K562 (cell line): ENCODE measurements around the gene DDX20. TPM values are rescaled to one million over a fixed set of nuclear protein-coding genes. Genes with fewer than 3 reads are reported as not detected.

Source experiments
- ATAC-seq: fragments of 200-7000 bp; cut with Tn5 transposase; 3 replicates; pipeline ENCODE4 v1.9.1; 2020; ENCODE audit warnings: moderate library complexity
- BruUV-seq: library from RNA; stranded (reverse); fragments of 400-500 nt; replicated peaks from 2 replicates; lab custom pipeline; 2021; lab: Mats Ljungman, UMichigan
- CTCF ChIA-PET: fragments of 300-600 bp; formaldehyde crosslinking; extraction: SDS; loops from one replicate; lab custom pipeline; 2021; ENCODE audit warnings: low intra/inter-chr PET ratio; lab: Yijun Ruan, JAX
- POLR2A ChIA-PET: fragments of 300-600, 350-650 bp; sonication (Branson Sonifier 250); formaldehyde crosslinking; extraction: SDS; loops from one replicate; lab custom pipeline; 2021; ENCODE audit warnings: antibody characterized with exemption, inconsistent platforms; lab: Yijun Ruan, JAX
- DNase-seq, 4 experiments: peaks; one replicate each; pipeline versions ENCODE4 v3.0.0 to v3.0.0-alpha.2; 2011 to 2018; ENCODE audit warnings: low spot score in 3 of 4, mixed read lengths in 3 of 4; ENCODE audit errors: extremely low read depth in 1 of 4
- FAIRE-seq: peaks from 2 replicates; lab custom pipeline; 2011; peaks lifted over from hg19 to GRCh38; lab: Jason Lieb, UNC
- H2AFZ ChIP-seq: 2 replicates; pipeline ENCODE4 v1.6.0; 2011; ENCODE audit warnings: low read depth, low read length, control low read depth, inconsistent platforms
- H3K27ac ChIP-seq: fragments of 200-600 bp; 3 replicates; pipeline ENCODE4 v1.8.0; 2011; ENCODE audit warnings: low read depth, mild to moderate bottlenecking, control low read depth, inconsistent platforms, low read length, moderate library complexity, mixed read lengths; ENCODE audit errors: extremely low read depth
- H3K27me3 ChIP-seq, 2 experiments: fragments of 300-600 bp in 1 of 2; 2 replicates in 1 of 2; 3 replicates in 1 of 2; pipeline versions ENCODE4 v1.6.0 to v1.8.0; 2011; ENCODE audit warnings: inconsistent platforms in 2 of 2, low read length in 2 of 2, mild to moderate bottlenecking in 1 of 2, mixed read lengths in 1 of 2, moderate library complexity in 1 of 2; ENCODE audit not compliant: control insufficient read depth in 2 of 2, insufficient read depth in 2 of 2
- H3K36me3 ChIP-seq: fragments of 300-600 bp; 3 replicates; pipeline ENCODE4 v1.8.0; 2011; ENCODE audit warnings: mild to moderate bottlenecking, low read length, inconsistent platforms; ENCODE audit not compliant: control insufficient read depth, insufficient read depth
- H3K4me1 ChIP-seq, 2 experiments: fragments of 200-600 bp in 1 of 2; replicated peaks in 1 of 2; 2 replicates in 1 of 2; 3 replicates in 1 of 2; pipeline versions ENCODE4 v1.5.1 to v1.8.0; 2011; ENCODE audit warnings: inconsistent platforms in 2 of 2, low read length in 2 of 2, mild to moderate bottlenecking in 1 of 2, mixed read lengths in 1 of 2, moderate library complexity in 1 of 2; ENCODE audit not compliant: control insufficient read depth in 2 of 2, insufficient read depth in 2 of 2
- H3K4me2 ChIP-seq: 2 replicates; pipeline ENCODE4 v1.6.1; 2011; ENCODE audit warnings: low read length, control low read depth, inconsistent platforms, mixed read lengths; ENCODE audit not compliant: insufficient read depth
- H3K4me3 ChIP-seq: fragments of 200-600 bp; sonication (generic), shearing (Covaris generic); 2 replicates; pipeline ENCODE4 v1.5.1; 2016; ENCODE audit warnings: control low read depth, inconsistent platforms
- H3K79me2 ChIP-seq: fragments of 200-600 bp; 3 replicates; pipeline ENCODE4 v1.8.0; 2011; ENCODE audit warnings: low read length, inconsistent platforms; ENCODE audit not compliant: control insufficient read depth, insufficient read depth
- H3K9ac ChIP-seq, 2 experiments: 2 replicates each; pipeline versions ENCODE4 v1.6.0 to v1.6.1; 2011; ENCODE audit warnings: low read depth in 2 of 2, low read length in 2 of 2, control low read depth in 1 of 2, inconsistent platforms in 1 of 2, mild to moderate bottlenecking in 1 of 2, mixed read lengths in 1 of 2; ENCODE audit not compliant: insufficient read depth in 1 of 2
- H3K9me1 ChIP-seq: one replicate; pipeline ENCODE4 v1.6.0; 2011; ENCODE audit warnings: inconsistent platforms, mild to moderate bottlenecking, low read length, moderate library complexity; ENCODE audit not compliant: control insufficient read depth, insufficient read depth
- H3K9me3 ChIP-seq: replicated peaks from 2 replicates; pipeline ENCODE4 v1.5.1; 2011; ENCODE audit warnings: low read depth, low read length, inconsistent platforms; ENCODE audit not compliant: control insufficient read depth, insufficient read depth
- H4K20me1 ChIP-seq: replicated peaks from 2 replicates; pipeline ENCODE4 v1.6.1; 2011; ENCODE audit warnings: low read length, inconsistent platforms, mixed read lengths; ENCODE audit not compliant: control insufficient read depth, insufficient read depth
- CTCF ChIP-seq, 3 experiments: IDR thresholded peaks in 2 of 3; conservative IDR thresholded peaks in 1 of 3; 2 replicates each; pipeline ENCODE4 v1.5.1; 2011 to 2012; ENCODE audit warnings: low read length in 3 of 3, mild to moderate bottlenecking in 3 of 3, control low read depth in 2 of 3, improper control_type of control experiment in 1 of 3, inconsistent platforms in 1 of 3, low read depth in 1 of 3, mixed read lengths in 1 of 3, moderate library complexity in 1 of 3; ENCODE audit not compliant: insufficient read depth in 2 of 3
- POLR2B ChIP-seq: fragments of 450-650 bp; IDR thresholded peaks from 2 replicates; pipeline ENCODE4 v1.6.1; 2018; ENCODE audit warnings: low read depth; ENCODE audit not compliant: partially characterized antibody
- RAD21 ChIP-seq, 2 experiments: fragments of 250-450 bp in 1 of 2; fragments of 450-650 bp in 1 of 2; sonication (Bioruptor Pico) in 1 of 2; formaldehyde crosslinking in 1 of 2; IDR thresholded peaks in 1 of 2; conservative IDR thresholded peaks in 1 of 2; 2 replicates each; pipeline versions ENCODE4 v1.4.0 to v1.8.0; 2020 to 2022; ENCODE audit warnings: mild to moderate bottlenecking in 2 of 2, moderate library complexity in 1 of 2
- WGBS: fragments of 100-300 bp; shearing (Covaris generic); methylation state at CpG from one replicate; pipeline ENCODE4 v1.1.6; 2016; ENCODE audit warnings: low coverage, mixed read lengths; ENCODE audit not compliant: insufficient coverage; ENCODE audit errors: missing lambda C conversion rate; 5-methylcytosine and 5-hydroxymethylcytosine counted together
- in situ Hi-C: fragments of 300-500 bp; cut with MboI; formaldehyde crosslinking; loops from 4 replicates; pipeline ENCODE4 v1.15.0; 2018; ENCODE audit warnings: inconsistent platforms, mixed read lengths
- intact Hi-C: fragments of 100-400 bp; cut with micrococcal nuclease; formaldehyde crosslinking; loops from 2 replicates; pipeline ENCODE4 v1.14.2; 2022
- polyA plus RNA-seq, 8 experiments: library from polyadenylated mRNA; depleted of rRNA in 4 of 8; stranded (reverse) in 5 of 8; unstranded in 3 of 8; fragments of >200 nt; fragmentation: Nextera tagmentation in 2 of 8; fragmentation: Illumina TruSeq in 1 of 8; extraction: Ambion mirVana in 2 of 8; extraction: Trizol in 1 of 8; gene quantifications; 2 replicates each; pipeline versions ENCODE4 v1.2.1 to v1.2.3, GENCODE V29; 2011 to 2014; ENCODE audit warnings: inconsistent platforms in 1 of 8, missing spikeins in 1 of 8
- total RNA-seq, 7 experiments: library from RNA; depleted of rRNA in 6 of 7; stranded (reverse); fragments of >200 nt in 6 of 7; fragmentation: Illumina TruSeq in 2 of 7; extraction: Trizol in 2 of 7; gene quantifications; 2 replicates each; pipeline versions ENCODE4 v1.2.1 to v1.2.3, GENCODE V29; 2011 to 2021; ENCODE audit warnings: low replicate concordance in 1 of 7

The DDX20 gene
- total and polyA plus RNA-seq, 9 of the 15 experiments (the other 6 are each of a cell fraction or from before 2014, with no cell fraction given): 8.3 to 33.4 (median 24.5) TPM

- POLR2A ChIA-PET: no interaction called here
- 0 out of 2 replicates have a peak, but pooled peaks cover 4% of the 10 kb centered on the region for H4K20me1 ChIP-seq
- DNase-seq (peak in 2 of 4 experiments; percentile 17 to 36), ATAC-seq (peak; percentile 69), FAIRE-seq (peak; percentile 68)
- H3K4me3 ChIP-seq: no peak overlapping the region
- in situ Hi-C loops (no loop called here), intact Hi-C loops (no loop called here)
- no peaks in the 10 kb centered on the region for H3K36me3 ChIP-seq
- no peak overlapping the region for H2AFZ ChIP-seq
- no TSS peak for BruUV-seq
- no peak overlapping the region for H3K9ac ChIP-seq
- peak overlapping the region; percentile 22; the same call in 1 of the 2 replicates for H3K4me2 ChIP-seq
- 3% methylated on average over 16 of the region's 16 CpGs for WGBS
- H3K9me1 ChIP-seq: no peaks in the 10 kb centered on the region
- H3K79me2 ChIP-seq: no peaks in the 10 kb centered on the region
- H3K9me3 ChIP-seq: no peaks in the 10 kb centered on the region
- H3K27me3 ChIP-seq: peaks cover 16 to 63% of the 10 kb centered on the region in 2 experiments
- H3K27ac ChIP-seq: no peak overlapping the region
- H3K4me1 ChIP-seq: 0 out of 5 replicates have a peak, but pooled peaks cover 0 to 3% of the 10 kb centered on the region in 2 experiments
- TF ChIP-seq POLR2B (no peak), CTCF (IDR thresholded peaks at IDR 0.05 in 2 of 3, conservative IDR thresholded peaks at IDR 0.05 in 1 of 3; ENCODE audit: insufficient read depth in 2 of 3, low read depth in 1 of 3, low read length in 3 of 3) (peak; percentile 14 to 51 (median 47); a peak in 4 of 6 replicates), RAD21 (CRISPR knock-in tag; conservative IDR thresholded peaks at IDR 0.05 in 1 of 2, IDR thresholded peaks at IDR 0.05 in 1 of 2) (peak in 1 of 2 experiments; percentile 43; a peak in 2 of 4 replicates)
- CTCF ChIA-PET: no interaction called here
Measured at GRCh38 chr1:111813440-111814304, 58.0 kb downstream of the DDX20 start.
